Breast epithelium (tissue), 4 donors: Measurements from ENCODE around the gene SLC2A4. TPM values are rescaled to one million over a fixed set of nuclear protein-coding genes. Genes with fewer than 3 reads are reported as not detected.

Experiments
- DNase-seq, 2 donors: peaks; one replicate each; pipeline ENCODE4 v3.0.0-alpha.2; 2019; ENCODE audit warnings: low spot score in 2 of 2
- H3K27ac ChIP-seq, 2 donors: fragments of 200-600 bp; sonication (generic) in 1 of 2; one replicate each; pipeline ENCODE4 v1.5.1; 2016 to 2019; ENCODE audit warnings: mild to moderate bottlenecking in 1 of 2
- H3K27me3 ChIP-seq, 2 donors: fragments of 200-600 bp; sonication (generic) in 1 of 2; one replicate each; pipeline versions ENCODE4 v1.5.1 to v1.6.0; 2017 to 2019; ENCODE audit warnings: control low read depth in 1 of 2, mild to moderate bottlenecking in 1 of 2
- H3K36me3 ChIP-seq: fragments of 200-600 bp; one replicate; pipeline ENCODE4 v1.5.1; 2019
- H3K4me1 ChIP-seq, 2 donors: fragments of 200-600 bp; sonication (generic); one replicate each; pipeline ENCODE4 v1.5.1; 2016 to 2019; ENCODE audit warnings: control low read depth in 1 of 2
- H3K4me3 ChIP-seq, 3 donors: fragments of 200-600 bp; sonication (generic); 1 replicate in 2 of 3; 2 replicates in 1 of 3; pipeline ENCODE4 v1.5.1; 2016 to 2019; ENCODE audit warnings: mild to moderate bottlenecking in 3 of 3, moderate library complexity in 2 of 3
- H3K9me3 ChIP-seq, 2 donors: fragments of 200-600 bp; sonication (generic) in 1 of 2; one replicate each; pipeline ENCODE4 v1.5.1; 2016 to 2019; ENCODE audit warnings: control low read depth in 1 of 2
- POLR2A ChIP-seq: fragments of 450-650 bp; IDR thresholded peaks from one replicate; pipeline ENCODE4 v1.6.1; 2016; ENCODE audit warnings: antibody characterized with exemption, mild to moderate bottlenecking, moderate library complexity
- POLR2AphosphoS5 ChIP-seq, 3 donors: sonication (generic); formaldehyde crosslinking; IDR thresholded peaks; one replicate each; pipeline ENCODE4 v1.6.1; 2017; ENCODE audit warnings: antibody characterized with exemption in 3 of 3
- intact Hi-C: fragments of 100-400 bp; cut with DNase I; formaldehyde crosslinking; loops from one replicate; pipeline ENCODE4 v1.15.1; 2023; ENCODE audit warnings: low total_unique reads
- total RNA-seq, 3 donors: library from RNA; depleted of rRNA; stranded (reverse); fragments of >200 nt; gene quantifications; one replicate each; pipeline ENCODE4 v1.1.0, GENCODE V29; 2016
- TF ChIP-seq, protein P1 (sequence below), 3 donors: fragments of 450-650 bp; IDR thresholded peaks; one replicate each; pipeline ENCODE4 v1.5.1; 2016 to 2017; ENCODE audit warnings: antibody characterized with exemption in 3 of 3, mild to moderate bottlenecking in 3 of 3, moderate library complexity in 3 of 3

The SLC2A4 gene
- total RNA-seq, 3 donors from 2014 or later, result 2.6 to 32.5 (median 3.5) TPM

DNA sequence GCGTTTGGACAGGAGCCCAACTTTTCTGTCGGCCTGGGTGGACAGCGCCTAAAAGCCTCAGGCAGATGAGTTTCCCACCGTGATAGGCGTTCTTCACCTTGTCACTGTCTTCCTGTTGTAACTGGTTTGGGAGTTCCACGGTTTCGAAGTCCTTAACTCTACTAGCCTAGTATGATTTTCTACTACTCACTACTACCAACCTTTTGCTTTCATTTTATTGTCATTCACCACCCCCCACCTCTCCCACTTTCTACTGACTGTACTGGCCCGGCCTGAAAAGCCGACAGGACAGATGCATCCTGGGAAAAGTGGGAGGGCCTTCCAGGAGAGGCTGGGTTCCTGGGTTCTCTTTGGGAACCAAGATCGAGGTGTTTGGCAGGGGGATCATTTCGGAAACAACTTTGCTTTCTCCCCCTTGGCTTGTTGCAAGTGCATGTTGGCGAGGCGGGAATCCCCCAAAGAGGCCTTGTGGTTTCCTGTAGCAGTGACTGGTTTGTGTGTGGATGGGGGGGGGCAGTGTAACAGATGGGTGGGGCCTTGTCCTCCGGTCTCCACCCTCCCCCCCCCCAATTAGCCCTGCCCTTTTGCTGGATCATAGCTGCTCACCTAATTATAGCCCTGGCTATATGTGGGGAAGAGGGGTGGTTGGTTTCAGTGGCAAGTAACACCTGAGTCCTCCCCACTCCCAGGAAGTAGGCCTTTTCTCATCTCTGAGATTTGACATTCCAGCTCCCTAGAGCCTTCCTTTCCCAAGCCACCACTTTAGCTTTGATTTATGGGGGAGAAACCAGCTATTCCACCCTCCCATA, 27.3 kb downstream of the SLC2A4 start:
- H3K4me1 ChIP-seq, result peaks cover 5 to 22% of the 10 kb centered on the region in 2 donors
- intact Hi-C loops, result loop anchor here (5.0 kb wide), 1 partner anchor 248 kb away; the partner anchor contains the start of gene TNFSF13
- no peaks in the 10 kb centered on the region for H3K9me3 ChIP-seq
- TF ChIP-seq POLR2AphosphoS5 (IDR thresholded peaks at IDR 0.05) (peak in 1 of 3 donors; percentile 11), POLR2A (no peak)
- TF ChIP-seq, protein P1, sequence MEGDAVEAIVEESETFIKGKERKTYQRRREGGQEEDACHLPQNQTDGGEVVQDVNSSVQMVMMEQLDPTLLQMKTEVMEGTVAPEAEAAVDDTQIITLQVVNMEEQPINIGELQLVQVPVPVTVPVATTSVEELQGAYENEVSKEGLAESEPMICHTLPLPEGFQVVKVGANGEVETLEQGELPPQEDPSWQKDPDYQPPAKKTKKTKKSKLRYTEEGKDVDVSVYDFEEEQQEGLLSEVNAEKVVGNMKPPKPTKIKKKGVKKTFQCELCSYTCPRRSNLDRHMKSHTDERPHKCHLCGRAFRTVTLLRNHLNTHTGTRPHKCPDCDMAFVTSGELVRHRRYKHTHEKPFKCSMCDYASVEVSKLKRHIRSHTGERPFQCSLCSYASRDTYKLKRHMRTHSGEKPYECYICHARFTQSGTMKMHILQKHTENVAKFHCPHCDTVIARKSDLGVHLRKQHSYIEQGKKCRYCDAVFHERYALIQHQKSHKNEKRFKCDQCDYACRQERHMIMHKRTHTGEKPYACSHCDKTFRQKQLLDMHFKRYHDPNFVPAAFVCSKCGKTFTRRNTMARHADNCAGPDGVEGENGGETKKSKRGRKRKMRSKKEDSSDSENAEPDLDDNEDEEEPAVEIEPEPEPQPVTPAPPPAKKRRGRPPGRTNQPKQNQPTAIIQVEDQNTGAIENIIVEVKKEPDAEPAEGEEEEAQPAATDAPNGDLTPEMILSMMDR (IDR thresholded peaks at IDR 0.05), result no peak
- peak; percentile 74 to 85 for DNase-seq
- no peaks in the 10 kb centered on the region for H3K36me3 ChIP-seq
- H3K27me3 ChIP-seq, result no peaks in the 10 kb centered on the region
- peak overlapping the region; percentile 81 to 98 (median 98) for H3K4me3 ChIP-seq
- peak overlapping the region; percentile 98 to 99 for H3K27ac ChIP-seq

DNA sequence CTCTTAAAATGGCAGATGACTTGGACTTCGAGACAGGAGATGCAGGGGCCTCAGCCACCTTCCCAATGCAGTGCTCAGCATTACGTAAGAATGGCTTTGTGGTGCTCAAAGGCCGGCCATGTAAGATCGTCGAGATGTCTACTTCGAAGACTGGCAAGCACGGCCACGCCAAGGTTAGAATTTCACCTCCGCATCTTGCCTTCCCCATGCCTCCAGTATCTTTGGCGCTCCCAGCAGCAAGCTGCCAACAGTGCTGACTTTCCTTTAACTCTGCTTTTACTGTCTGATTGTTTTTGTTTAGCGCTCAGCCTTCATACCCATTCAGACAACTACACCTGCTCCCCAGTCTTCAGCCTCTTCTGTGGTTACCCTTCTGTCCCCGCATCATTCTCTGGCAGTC, 28.1 kb downstream of the SLC2A4 start:
- intact Hi-C loops, result loop anchor here (5.0 kb wide), 1 partner anchor 248 kb away; the partner anchor contains the start of gene TNFSF13
- Histone ChIP-seq H3K27me3 (no peaks in the 10 kb centered on the region), H3K4me1 (peaks cover 5 to 30% of the 10 kb centered on the region in 2 donors), H3K27ac (peak overlapping the region in 1 of 2 donors; percentile 98), H3K4me3 (peak overlapping the region; percentile 4 to 98 (median 12)), H3K9me3 (no peaks in the 10 kb centered on the region), H3K36me3 (no peaks in the 10 kb centered on the region)
- TF ChIP-seq POLR2A, result no peak
- no peak for TF ChIP-seq POLR2AphosphoS5 (IDR thresholded peaks at IDR 0.05)
- TF ChIP-seq, protein P1 (IDR thresholded peaks at IDR 0.05), result no peak
- no peak for DNase-seq

DNA sequence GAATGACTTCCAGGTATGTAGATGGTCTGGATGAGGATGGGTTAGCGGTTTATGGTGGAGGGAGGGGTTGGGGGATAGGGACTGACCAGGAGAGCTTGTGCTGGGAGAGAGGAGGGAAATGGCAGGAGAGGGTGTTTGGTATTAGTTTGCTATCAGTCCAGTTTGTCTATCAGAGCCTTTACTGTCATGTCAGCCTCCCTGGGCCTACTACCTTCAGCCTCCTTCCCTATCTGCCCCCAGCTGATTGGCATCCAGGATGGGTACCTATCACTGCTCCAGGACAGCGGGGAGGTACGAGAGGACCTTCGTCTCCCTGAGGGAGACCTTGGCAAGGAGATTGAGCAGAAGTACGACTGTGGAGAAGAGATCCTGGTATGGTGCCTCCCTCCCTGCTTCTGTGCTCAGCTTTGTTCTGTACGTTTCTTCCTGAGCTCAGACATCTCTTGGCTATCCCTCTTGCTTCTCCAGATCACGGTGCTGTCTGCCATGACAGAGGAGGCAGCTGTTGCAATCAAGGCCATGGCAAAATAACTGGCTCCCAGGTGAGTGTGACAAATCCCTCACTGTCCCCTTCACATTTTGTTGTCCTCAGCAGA, 29.7 kb downstream of the SLC2A4 start:
- Histone ChIP-seq H3K9me3 (no peaks in the 10 kb centered on the region), H3K27me3 (no peaks in the 10 kb centered on the region), H3K4me3 (no peak overlapping the region), H3K27ac (no peak overlapping the region), H3K4me1 (peaks cover 5 to 30% of the 10 kb centered on the region in 2 donors), H3K36me3 (no peaks in the 10 kb centered on the region)
- intact Hi-C loops, result no loop called here
- TF ChIP-seq POLR2AphosphoS5 (IDR thresholded peaks at IDR 0.05), result no peak
- no peak for DNase-seq

DNA sequence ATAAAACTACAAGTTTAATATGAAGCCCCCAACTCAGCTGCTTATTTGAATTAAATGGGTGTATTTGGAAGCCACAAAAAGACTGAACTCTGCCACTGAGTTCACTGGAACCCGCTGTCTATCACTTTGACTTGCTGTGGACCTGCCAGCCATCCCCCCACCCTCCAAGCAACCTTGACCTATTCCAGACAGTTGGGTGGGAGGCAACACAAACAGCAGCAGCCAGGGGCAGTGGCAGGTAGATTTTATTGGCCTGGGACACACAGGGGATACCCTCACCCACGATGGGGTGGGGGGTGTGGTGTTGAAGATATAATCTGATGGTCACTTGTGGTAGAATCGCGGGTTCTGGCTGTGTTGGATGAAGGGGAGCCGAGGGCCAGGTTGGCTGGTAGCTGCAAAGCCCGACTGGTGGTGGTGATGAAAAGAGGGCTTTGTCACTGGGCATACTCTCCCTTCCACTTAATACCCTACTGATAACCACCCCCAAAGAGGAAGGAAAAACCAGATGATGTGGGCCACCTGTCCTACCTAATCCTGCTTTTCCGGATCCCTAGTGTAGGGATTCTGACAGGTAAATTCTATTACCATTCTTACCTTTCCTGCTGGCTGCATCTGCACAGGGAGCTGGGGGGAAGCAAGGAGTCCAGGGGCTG, 31.0 kb downstream of the SLC2A4 start:
- H3K36me3 ChIP-seq, result no peaks in the 10 kb centered on the region
- no peaks in the 10 kb centered on the region for H3K27me3 ChIP-seq
- no peak overlapping the region for H3K4me3 ChIP-seq
- intact Hi-C loops, result no loop called here
- DNase-seq, result no peak
- TF ChIP-seq POLR2AphosphoS5 (IDR thresholded peaks at IDR 0.05) (no peak), POLR2A (no peak)
- TF ChIP-seq, protein P1 (IDR thresholded peaks at IDR 0.05), result no peak
- H3K4me1 ChIP-seq, result peaks cover 5 to 30% of the 10 kb centered on the region in 2 donors
- H3K27ac ChIP-seq, result peak overlapping the region in 1 of 2 donors; percentile 27
- H3K9me3 ChIP-seq, result no peaks in the 10 kb centered on the region

DNA sequence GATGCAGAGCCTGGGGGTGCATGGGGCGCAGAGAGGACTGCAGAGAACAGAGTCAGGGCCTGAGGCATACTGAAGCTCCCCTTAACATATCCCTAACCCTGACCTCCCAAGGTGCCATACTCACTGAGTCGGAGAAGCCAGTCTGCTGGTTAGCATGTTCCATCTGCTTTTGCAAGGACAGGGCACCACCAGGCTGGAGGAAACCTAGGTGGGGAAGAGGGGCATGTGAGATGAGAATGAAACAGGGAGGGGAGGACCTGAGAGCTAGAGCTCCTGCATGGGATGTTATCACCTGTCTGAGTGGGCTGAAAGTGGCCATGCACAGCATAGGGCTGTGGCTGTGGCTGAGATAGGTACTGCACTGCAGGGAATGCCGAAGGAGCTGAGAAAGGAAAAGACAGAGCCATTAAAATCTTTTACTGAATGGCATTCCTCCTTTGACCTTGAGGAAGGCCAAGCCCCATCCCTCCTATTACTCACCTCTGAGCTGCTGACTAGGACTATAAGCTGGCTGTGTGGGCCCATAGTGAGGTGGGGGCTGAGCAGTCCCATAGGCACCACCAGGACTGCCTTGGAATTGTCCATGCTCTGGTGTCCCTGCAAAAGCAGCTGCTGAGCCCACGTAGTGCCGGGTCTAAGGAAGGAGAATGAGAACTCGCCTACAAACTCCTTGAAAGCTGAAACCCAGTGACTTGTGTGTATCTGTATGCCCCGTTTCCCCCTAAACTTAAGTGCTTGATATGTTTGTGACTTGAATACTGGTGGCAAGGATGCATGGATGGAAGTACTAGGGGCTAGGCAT, 31.8 kb downstream of the SLC2A4 start:
- no peak for DNase-seq
- no peak for TF ChIP-seq POLR2AphosphoS5 (IDR thresholded peaks at IDR 0.05)
- TF ChIP-seq POLR2A, result no peak
- TF ChIP-seq, protein P1 (IDR thresholded peaks at IDR 0.05), result no peak
- Histone ChIP-seq H3K27ac (peak overlapping the region in 1 of 2 donors; percentile 9), H3K36me3 (no peaks in the 10 kb centered on the region), H3K4me3 (no peak overlapping the region), H3K9me3 (no peaks in the 10 kb centered on the region), H3K4me1 (peaks cover 5 to 30% of the 10 kb centered on the region in 2 donors), H3K27me3 (no peaks in the 10 kb centered on the region)
- intact Hi-C loops, result no loop called here
